Rectal smooth muscle tissue (tissue), 1 donor: ENCODE results near the gene NFATC3.

Experiments used
- H3K27ac ChIP-seq: one replicate; pipeline ENCODE4 v1.7.0; 2013; ENCODE audit warnings: low read depth, low read length, inconsistent platforms
- H3K27me3 ChIP-seq: one replicate; pipeline ENCODE4 v1.7.0; 2013; ENCODE audit warnings: low read length; ENCODE audit not compliant: control insufficient read depth, insufficient read depth
- H3K36me3 ChIP-seq: one replicate; pipeline ENCODE4 v1.7.0; 2013; ENCODE audit warnings: low read length; ENCODE audit not compliant: control insufficient read depth, insufficient read depth
- H3K4me1 ChIP-seq: one replicate; pipeline ENCODE4 v1.7.0; 2013; ENCODE audit warnings: low read length; ENCODE audit not compliant: control insufficient read depth, insufficient read depth
- H3K4me3 ChIP-seq: one replicate; pipeline ENCODE4 v1.7.0; 2013; ENCODE audit warnings: low read length
- H3K9ac ChIP-seq: one replicate; pipeline ENCODE4 v1.7.0; 2013; ENCODE audit warnings: low read length

Gene NFATC3

DNA sequence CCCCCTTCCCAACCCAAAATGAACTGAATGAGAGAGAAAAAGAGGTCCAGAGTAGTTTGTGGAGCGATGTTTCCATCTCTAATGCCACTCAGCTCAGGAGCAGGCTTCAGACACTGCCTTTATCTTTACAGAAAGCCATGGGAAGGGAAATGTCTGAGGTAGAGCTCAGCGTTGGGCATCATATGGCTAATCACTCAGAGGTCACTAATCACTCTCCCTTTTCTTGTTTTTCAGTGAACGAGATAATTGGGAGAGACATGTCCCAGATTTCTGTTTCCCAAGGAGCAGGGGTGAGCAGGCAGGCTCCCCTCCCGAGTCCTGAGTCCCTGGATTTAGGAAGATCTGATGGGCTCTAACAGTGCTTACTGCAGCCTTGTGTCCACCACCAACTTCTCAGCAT, 140.9 kb downstream of the NFATC3 start:
- Histone ChIP-seq H3K4me3 (no peak overlapping the region), H3K27ac (no peak overlapping the region), H3K36me3 (peaks cover 12% of the 10 kb centered on the region), H3K4me1 (no peaks in the 10 kb centered on the region), H3K9ac (no peak overlapping the region), H3K27me3 (no peaks in the 10 kb centered on the region)

DNA sequence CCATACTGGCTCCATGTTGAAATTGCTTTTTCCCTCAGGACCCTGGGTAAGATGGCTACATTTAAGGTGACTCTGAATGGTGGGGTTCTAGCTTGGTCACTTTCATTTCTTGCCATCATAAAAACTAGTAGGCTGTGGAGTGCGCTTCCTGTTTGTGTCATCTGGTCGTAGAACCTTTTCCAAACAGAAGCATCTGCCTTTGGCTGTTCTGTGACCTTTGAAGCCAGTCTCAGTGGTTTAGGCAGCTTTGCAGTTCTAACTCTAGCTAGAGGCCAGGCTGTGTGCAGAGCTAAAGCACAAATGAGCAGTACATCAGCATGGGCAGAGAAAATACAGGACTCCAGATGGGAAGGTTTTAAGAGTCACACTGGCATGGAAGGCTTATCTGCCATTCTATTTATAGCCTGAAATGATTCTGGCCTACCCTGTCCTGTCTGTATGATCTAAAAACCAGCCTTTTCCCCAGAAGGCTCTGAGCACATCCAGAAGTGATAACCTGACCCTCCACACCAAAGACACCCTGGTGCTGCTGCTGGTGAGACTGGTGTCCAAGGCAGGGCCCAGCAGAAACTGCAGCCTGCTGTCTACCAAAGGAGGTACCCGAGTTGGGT, 142.1 kb downstream of the NFATC3 start:
- peak overlapping the region; percentile 35 for H3K9ac ChIP-seq
- peaks cover 22% of the 10 kb centered on the region for H3K36me3 ChIP-seq
- H3K4me1 ChIP-seq: no peaks in the 10 kb centered on the region
- no peak overlapping the region for H3K4me3 ChIP-seq
- H3K27ac ChIP-seq: no peak overlapping the region
- H3K27me3 ChIP-seq: no peaks in the 10 kb centered on the region

DNA sequence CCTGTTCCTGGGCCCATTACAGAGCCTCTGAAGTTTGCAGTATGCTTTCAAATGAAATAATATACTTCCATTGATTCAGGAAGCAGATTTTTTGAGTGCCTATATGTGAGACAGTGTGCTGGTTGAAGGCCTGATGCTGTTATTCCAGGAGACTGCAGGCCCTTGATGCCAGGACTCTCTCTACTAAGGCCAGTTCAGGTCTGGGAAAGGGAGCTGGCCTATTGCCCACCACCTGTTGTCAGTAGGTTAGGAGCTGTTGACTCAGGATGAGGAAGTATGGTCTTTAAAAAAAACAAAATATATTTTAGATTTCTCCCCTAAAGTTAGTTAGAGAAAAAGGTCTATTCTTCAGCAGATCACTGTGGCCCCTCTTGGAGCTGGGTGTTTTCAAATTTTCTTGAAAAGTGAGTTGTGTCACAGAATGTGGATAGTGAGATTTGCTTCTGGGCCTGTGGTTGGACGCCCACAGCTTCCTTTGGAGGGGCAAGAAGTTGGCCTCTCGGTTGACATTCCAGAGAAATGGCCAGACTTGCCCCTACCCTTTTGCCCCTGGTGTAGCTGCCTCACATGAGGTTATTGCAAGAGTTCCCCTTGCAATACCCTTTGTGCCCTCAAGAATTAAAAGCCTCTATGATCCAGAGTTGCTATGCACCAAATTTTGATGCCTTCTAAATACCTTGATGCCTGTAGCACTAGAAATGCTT, 142.8 kb downstream of the NFATC3 start:
- no peak overlapping the region for H3K27ac ChIP-seq
- H3K4me1 ChIP-seq: no peaks in the 10 kb centered on the region
- peaks cover 22% of the 10 kb centered on the region for H3K36me3 ChIP-seq
- H3K4me3 ChIP-seq: no peak overlapping the region
- H3K9ac ChIP-seq: no peak overlapping the region
- H3K27me3 ChIP-seq: no peaks in the 10 kb centered on the region

DNA sequence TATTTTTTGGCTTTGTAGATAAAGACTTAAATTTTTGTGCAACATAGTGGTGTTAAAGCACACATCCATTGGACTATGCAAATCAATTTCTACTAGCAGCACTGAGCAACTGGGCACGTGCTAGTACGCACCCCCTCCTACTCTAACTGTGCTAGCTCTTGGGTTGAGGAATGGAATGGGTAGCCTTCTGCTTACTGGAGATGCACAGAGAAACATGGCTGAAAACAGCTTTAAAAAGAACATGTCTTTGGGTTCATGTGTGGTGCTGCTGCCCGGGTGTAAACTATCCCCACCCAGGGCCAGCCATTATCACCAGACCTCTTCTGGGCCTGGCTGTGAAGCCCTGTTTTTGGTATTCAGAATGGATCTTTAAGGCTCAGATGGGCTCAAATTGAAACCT, 143.5 kb downstream of the NFATC3 start:
- Histone ChIP-seq H3K27me3 (no peaks in the 10 kb centered on the region), H3K27ac (no peak overlapping the region), H3K4me3 (no peak overlapping the region), H3K4me1 (no peaks in the 10 kb centered on the region), H3K9ac (no peak overlapping the region), H3K36me3 (peaks cover 22% of the 10 kb centered on the region)

DNA sequence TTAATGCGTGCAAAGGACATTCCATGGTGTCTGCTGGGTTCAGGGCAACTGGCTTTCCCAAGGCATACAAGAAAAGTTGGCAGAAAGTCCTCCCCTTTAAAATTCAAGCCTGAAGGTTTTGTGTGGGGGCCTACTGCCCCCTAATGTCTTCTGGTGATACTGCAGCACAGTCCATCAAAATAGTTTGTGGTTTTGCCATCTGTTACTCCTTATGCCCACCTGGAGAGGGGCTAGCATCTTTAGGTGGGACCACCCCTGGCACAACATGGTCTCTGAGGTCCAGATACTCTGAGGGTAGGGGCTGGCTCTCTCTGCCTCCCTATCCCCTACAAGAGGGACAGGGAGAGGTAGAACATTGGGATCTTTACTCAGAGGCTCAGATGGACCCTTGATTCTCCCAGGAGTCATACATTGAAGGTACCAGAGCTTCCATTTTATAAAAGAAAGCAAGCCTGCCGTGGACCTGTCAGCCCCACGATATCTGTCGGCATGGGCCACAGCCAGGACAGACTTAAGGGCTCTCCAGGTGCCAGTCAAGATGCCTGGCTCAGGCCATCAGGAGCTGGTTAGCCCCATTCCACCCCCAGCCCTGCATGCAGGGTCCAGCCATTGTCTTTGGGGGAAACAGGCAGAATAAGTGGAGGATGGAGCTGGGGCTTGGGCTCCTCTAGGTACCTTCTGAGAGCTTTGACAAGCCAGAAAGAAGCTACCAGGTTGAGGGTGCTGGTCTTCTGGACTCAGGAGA, 144.4 kb downstream of the NFATC3 start:
- H3K36me3 ChIP-seq: peaks cover 22% of the 10 kb centered on the region

DNA sequence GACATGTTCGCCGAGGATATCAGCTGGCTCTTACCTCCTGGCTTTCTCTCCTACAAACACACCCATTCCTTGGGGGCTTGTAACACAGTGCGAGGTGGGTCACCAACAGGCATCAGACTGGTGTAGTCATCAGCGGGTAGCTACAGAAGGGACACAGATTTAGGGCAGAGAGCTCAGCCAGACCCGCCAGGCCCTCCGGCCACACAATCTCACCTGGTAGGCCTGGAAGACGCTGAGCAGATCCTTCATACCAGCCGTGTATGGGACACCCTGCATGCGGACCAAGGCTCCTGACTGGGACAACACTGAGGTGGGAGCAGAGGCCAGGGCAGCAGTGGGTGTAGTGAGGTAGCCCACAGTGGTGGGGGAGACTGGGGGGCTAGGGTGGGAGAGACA, 145.0 kb downstream of the NFATC3 start:
- H3K27me3 ChIP-seq: no peaks in the 10 kb centered on the region
- H3K9ac ChIP-seq: no peak overlapping the region
- H3K36me3 ChIP-seq: peaks cover 22% of the 10 kb centered on the region
- H3K4me1 ChIP-seq: no peaks in the 10 kb centered on the region
- no peak overlapping the region for H3K27ac ChIP-seq
- no peak overlapping the region for H3K4me3 ChIP-seq

More for the DNA sequence above, 144.4 kb downstream of the NFATC3 start:
- no peak overlapping the region for H3K9ac ChIP-seq
- no peaks in the 10 kb centered on the region for H3K27me3 ChIP-seq
- no peak overlapping the region for H3K4me3 ChIP-seq
- H3K27ac ChIP-seq: no peak overlapping the region
- H3K4me1 ChIP-seq: no peaks in the 10 kb centered on the region

DNA sequence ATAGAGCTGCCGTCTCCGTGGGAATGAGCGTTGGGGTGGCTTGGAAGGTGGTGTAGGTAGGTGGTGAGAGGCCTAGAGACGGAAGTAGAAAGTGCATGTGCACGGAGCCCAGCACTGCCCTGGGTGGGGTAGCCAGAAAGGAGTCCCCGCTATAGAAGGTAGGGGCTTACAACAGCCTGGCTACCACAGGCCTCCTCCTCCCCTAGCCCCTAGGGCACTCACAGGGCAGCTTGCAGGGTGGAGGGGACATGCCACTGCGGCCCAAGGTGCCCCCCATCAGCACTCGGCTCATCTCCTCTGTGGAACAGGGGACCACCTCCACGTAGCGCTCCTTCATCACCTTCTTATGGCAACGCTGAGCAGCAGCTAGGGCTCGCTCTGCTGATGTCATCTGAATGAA, 145.8 kb downstream of the NFATC3 start:
- Histone ChIP-seq H3K4me3 (no peak overlapping the region), H3K4me1 (no peaks in the 10 kb centered on the region), H3K9ac (no peak overlapping the region), H3K27me3 (no peaks in the 10 kb centered on the region), H3K27ac (no peak overlapping the region), H3K36me3 (peaks cover 22% of the 10 kb centered on the region)

DNA sequence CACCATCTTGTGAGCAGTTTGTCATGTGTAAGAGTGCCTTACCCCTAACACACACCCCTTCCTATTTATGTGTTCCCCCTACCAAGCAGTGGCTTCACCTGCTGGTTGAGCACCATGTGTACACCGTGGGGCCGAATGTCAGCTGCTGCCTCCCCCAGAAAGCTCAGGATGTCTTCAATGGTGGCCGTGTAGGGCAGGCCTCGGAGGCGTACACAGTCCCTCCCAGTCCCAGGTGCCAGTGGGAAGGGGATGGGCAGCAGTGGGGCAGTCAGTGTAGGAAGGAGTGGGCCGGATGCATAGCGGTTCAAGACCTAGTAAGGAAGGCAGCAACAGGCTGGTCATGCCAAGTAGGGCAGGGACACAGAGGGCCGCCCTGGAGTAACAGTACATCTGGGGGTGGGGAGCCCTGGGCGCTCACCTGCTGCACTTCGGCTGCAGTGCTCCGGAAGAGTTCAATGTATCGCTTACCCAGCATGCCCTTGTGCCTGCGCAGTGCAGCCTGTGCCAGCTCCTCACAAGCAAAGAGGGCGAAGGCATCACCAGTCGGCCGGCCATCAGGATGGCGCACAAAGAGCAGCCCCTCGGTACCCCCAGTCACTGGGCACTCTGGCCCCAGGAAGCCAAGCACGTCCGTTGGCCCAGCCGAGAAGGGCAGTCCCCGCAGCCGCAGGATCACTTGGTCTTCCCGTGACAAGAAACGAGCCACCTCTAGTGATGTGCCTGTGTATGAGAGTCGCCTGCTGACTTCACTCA, 146.4 kb downstream of the NFATC3 start:
- no peak overlapping the region for H3K27ac ChIP-seq
- H3K9ac ChIP-seq: no peak overlapping the region
- H3K4me3 ChIP-seq: no peak overlapping the region
- peaks cover 2% of the 10 kb centered on the region for H3K4me1 ChIP-seq
- H3K27me3 ChIP-seq: no peaks in the 10 kb centered on the region
- peaks cover 22% of the 10 kb centered on the region for H3K36me3 ChIP-seq

DNA sequence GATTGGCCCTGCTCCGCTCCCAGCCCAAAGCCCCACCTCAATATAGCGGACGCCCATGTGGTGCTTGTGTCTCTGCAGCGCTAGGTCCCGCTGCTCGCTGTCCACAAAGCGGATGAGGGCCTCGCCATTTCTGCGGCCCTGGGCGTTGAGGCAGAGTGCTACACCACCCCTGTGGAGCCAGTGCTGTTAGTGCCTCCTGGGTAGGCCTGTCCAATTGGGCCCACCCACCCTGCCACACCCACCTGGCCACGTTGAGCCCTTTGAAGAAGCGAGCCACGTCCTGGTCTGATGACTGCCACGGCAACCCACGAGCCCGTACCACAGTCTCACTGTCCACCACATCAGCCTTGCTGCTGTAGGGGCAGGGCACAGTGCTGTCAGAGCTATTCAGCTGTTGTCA, 147.2 kb downstream of the NFATC3 start:
- H3K4me1 ChIP-seq: peaks cover 6% of the 10 kb centered on the region
- H3K27ac ChIP-seq: no peak overlapping the region
- H3K36me3 ChIP-seq: peaks cover 22% of the 10 kb centered on the region
- H3K4me3 ChIP-seq: no peak overlapping the region
- no peaks in the 10 kb centered on the region for H3K27me3 ChIP-seq
- no peak overlapping the region for H3K9ac ChIP-seq

DNA sequence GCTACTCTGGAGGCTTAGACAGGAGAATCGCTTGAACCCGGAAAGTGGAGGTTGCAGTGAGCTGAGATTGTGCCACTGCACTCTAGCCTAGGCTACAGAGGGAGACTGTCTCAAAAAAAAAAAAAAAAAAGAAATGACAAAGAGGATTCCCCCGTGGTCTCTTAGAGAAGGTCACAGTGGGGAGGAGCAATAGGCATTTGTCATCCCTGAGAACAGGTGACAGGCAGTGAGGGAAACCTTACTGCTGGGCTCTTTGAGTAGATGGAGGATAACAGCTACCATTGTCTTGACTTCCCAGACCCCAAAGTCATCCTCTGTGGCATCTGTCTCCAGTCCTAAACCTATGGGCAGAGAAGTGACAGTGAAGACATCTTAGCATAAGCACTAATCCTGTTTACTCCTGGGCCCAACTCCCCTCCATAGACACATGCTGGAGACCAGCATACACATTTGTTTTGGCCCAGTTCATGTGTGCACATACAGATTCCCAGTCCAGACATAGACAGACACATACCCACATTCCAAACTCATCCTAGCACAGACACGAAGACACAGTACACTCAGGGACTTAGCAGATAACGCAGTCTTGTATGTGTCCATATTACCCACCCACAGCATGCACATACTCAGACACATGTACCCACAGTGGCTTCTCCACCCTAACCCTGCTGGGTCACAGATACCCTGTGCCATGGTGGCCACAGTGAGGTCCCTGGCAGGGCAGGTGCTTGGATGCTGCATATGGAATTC, 148.1 kb downstream of the NFATC3 start:
- Histone ChIP-seq H3K36me3 (peaks cover 22% of the 10 kb centered on the region), H3K27me3 (no peaks in the 10 kb centered on the region), H3K4me1 (peaks cover 6% of the 10 kb centered on the region), H3K9ac (no peak overlapping the region), H3K4me3 (peak overlapping the region; percentile 20), H3K27ac (no peak overlapping the region)

DNA sequence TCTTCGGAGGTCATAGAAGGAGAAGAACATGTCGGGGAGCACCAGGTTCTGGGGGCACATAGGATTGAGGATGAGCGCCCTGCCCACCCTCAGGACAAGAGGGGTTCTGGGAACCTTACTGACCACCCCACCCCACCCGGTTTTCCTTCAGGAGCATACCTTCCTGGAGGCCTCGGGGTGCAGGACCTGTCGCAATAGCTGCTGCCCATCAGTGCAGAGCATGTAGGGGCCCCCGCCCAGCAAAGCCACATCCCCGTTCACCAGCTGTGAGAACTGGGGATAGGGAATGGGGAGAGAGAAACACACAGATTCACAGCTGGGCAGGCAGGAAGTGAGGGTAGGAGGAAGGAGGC, 148.6 kb downstream of the NFATC3 start:
- H3K4me1 ChIP-seq: peaks cover 6% of the 10 kb centered on the region
- H3K4me3 ChIP-seq: peak overlapping the region; percentile 20
- H3K27me3 ChIP-seq: no peaks in the 10 kb centered on the region
- H3K36me3 ChIP-seq: peaks cover 22% of the 10 kb centered on the region
- no peak overlapping the region for H3K9ac ChIP-seq
- no peak overlapping the region for H3K27ac ChIP-seq
